Mammary epithelial cell (primary cell): ENCODE measurements around the gene ADAMTS9.

Source experiments
- EZH2 ChIP-seq: IDR thresholded peaks from 2 replicates; pipeline ENCODE4 v1.6.1; 2012; ENCODE audit warnings: low read length, inconsistent platforms, borderline replicate concordance
- TF ChIP-seq, protein P1 (sequence below), 2 donors: IDR thresholded peaks in 1 of 2; conservative IDR thresholded peaks in 1 of 2; 2 replicates each; pipeline ENCODE4 v1.5.1; 2011 to 2012; ENCODE audit warnings: inconsistent platforms in 2 of 2, low read length in 2 of 2, mild to moderate bottlenecking in 2 of 2, control low read depth in 1 of 2, low read depth in 1 of 2; ENCODE audit not compliant: insufficient read depth in 1 of 2; ENCODE audit errors: extremely low read depth in 1 of 2

DNA sequence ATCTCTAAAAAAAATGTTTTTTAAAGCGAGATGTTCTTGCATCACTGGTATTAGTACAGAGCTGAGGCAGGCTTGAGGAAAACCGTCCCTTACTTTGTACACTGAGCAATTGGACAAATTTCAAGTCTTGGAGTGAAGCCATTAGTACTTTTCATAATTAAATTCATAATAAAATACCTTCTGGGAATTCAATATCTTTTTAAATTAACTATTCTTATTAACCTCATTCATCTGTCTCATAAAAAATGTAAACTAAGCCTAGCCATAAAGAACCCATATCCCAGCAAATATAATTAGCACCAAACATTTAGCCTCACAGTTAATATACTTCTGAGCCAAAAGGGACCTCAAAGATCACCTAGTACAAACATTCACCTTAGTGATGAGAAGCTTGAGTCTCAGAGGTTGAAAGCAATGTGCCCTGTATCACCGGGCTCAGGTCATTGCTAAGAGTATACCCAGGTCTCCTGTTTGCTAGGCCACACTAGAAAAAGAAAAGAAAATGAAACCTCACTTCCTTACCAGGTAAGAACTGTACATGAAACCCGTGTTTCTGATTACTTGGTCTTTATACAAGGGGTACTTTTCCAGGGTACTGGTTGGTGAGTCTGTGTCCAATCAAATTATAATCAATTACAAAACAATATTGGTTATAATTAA is 192.5 kb downstream of the ADAMTS9 start:
- TF ChIP-seq EZH2 = no peak
- TF ChIP-seq, protein P1, sequence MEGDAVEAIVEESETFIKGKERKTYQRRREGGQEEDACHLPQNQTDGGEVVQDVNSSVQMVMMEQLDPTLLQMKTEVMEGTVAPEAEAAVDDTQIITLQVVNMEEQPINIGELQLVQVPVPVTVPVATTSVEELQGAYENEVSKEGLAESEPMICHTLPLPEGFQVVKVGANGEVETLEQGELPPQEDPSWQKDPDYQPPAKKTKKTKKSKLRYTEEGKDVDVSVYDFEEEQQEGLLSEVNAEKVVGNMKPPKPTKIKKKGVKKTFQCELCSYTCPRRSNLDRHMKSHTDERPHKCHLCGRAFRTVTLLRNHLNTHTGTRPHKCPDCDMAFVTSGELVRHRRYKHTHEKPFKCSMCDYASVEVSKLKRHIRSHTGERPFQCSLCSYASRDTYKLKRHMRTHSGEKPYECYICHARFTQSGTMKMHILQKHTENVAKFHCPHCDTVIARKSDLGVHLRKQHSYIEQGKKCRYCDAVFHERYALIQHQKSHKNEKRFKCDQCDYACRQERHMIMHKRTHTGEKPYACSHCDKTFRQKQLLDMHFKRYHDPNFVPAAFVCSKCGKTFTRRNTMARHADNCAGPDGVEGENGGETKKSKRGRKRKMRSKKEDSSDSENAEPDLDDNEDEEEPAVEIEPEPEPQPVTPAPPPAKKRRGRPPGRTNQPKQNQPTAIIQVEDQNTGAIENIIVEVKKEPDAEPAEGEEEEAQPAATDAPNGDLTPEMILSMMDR (conservative IDR thresholded peaks at IDR 0.05 in 1 of 2, IDR thresholded peaks at IDR 0.05 in 1 of 2; ENCODE audit: extremely low read depth in 1 of 2, insufficient read depth in 1 of 2, low read depth in 1 of 2, low read length in 2 of 2) = no peak
